Measurements from ENCODE around the gene PINK1.

Gene PINK1

GRCh38 chr1:20626098-20626427 is 7.2 kb upstream of the PINK1 start:
- Histone ChIP-seq H3K4me3 (IDR thresholded peaks at IDR 0.05; ENCODE audit: insufficient read depth, low read depth, low read length) (no peak overlapping the region), H3K27ac (no peak overlapping the region), H4K20me1 (ENCODE audit: insufficient read depth) (no peaks in the 10 kb centered on the region), H3K9ac (no peak overlapping the region), H3K4me2 (no peak overlapping the region), H3K4me1 (ENCODE audit: low read depth, poor library complexity, severe bottlenecking) (no peaks in the 10 kb centered on the region), H3K27me3 (ENCODE audit: insufficient read depth, low read depth) (peaks cover 14% of the 10 kb centered on the region; the same call in 1 of the 2 replicates), H3K79me2 (ENCODE audit: insufficient read depth, low read depth) (no peaks in the 10 kb centered on the region), H2AFZ (ENCODE audit: low read depth) (no peak overlapping the region), H3K36me3 (ENCODE audit: insufficient read depth) (no peaks in the 10 kb centered on the region)
- TF ChIP-seq CTCF (conservative IDR thresholded peaks at IDR 0.05; ENCODE audit: low read depth, low read length), result no peak

DNA sequence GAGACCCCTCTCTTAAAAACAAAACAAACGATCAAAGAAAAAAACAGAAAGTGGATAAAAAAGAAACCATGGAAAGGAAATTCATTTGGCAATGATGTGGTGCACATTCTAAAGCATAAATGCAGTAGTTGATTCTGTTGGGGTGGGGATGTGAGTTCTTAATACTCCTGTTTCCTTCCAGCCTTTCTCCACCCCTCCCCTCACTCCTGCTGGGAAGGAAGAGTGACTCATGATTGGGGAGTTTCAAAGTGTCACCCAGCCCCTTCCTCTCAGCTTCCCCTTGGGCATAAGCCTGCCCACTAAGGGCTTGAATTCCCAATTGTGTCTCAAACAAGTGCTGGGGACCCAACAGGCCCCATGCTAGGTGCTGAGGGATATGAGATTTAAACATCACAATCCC is 6.7 kb upstream of the PINK1 start:
- H3K79me2 ChIP-seq (ENCODE audit: insufficient read depth, low read depth), result no peaks in the 10 kb centered on the region
- no peak overlapping the region for H3K27ac ChIP-seq
- no peak overlapping the region for H3K4me2 ChIP-seq
- peaks cover 14% of the 10 kb centered on the region; the same call in 1 of the 2 replicates for H3K27me3 ChIP-seq (ENCODE audit: insufficient read depth, low read depth)
- no peak for TF ChIP-seq CTCF (conservative IDR thresholded peaks at IDR 0.05; ENCODE audit: low read depth, low read length)
- no peak overlapping the region for H3K4me3 ChIP-seq (IDR thresholded peaks at IDR 0.05; ENCODE audit: insufficient read depth, low read depth, low read length)
- no peaks in the 10 kb centered on the region for H4K20me1 ChIP-seq (ENCODE audit: insufficient read depth)
- H2AFZ ChIP-seq (ENCODE audit: low read depth), result no peak overlapping the region
- H3K4me1 ChIP-seq (ENCODE audit: low read depth, poor library complexity, severe bottlenecking), result no peaks in the 10 kb centered on the region
- no peaks in the 10 kb centered on the region for H3K36me3 ChIP-seq (ENCODE audit: insufficient read depth)
- no peak overlapping the region for H3K9ac ChIP-seq

DNA sequence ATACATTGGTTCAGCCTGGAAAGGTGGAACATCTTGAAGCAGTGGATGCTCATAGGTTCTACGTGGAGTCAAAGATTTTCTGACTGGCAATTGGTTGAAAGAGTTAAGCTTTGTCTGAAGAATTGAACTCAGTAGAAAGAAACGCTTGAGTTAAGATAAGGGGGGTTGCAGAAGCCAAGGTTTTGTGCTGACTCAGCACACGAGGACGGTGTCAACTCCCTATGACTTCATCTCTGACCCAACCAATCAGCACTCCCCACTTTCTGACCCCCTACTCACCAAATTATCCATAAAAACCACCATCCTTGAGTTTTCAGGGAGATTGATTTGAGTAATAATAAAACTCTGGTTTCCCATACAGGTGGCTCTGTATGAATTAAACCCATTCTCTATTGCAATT is 2.5 kb upstream of the PINK1 start:
- H3K4me3 ChIP-seq (IDR thresholded peaks at IDR 0.05; ENCODE audit: insufficient read depth, low read depth, low read length), result no peak overlapping the region
- H3K79me2 ChIP-seq (ENCODE audit: insufficient read depth, low read depth), result no peaks in the 10 kb centered on the region
- H3K4me1 ChIP-seq (ENCODE audit: low read depth, poor library complexity, severe bottlenecking), result peaks cover 15% of the 10 kb centered on the region
- no peak overlapping the region for H3K4me2 ChIP-seq
- peaks cover 10% of the 10 kb centered on the region; the same call in 1 of the 2 replicates for H3K27me3 ChIP-seq (ENCODE audit: insufficient read depth, low read depth)
- no peaks in the 10 kb centered on the region for H4K20me1 ChIP-seq (ENCODE audit: insufficient read depth)
- no peaks in the 10 kb centered on the region for H3K36me3 ChIP-seq (ENCODE audit: insufficient read depth)
- H3K27ac ChIP-seq, result no peak overlapping the region
- TF ChIP-seq CTCF (conservative IDR thresholded peaks at IDR 0.05; ENCODE audit: low read depth, low read length), result no peak
- H3K9ac ChIP-seq, result no peak overlapping the region
- H2AFZ ChIP-seq (ENCODE audit: low read depth), result no peak overlapping the region

GRCh38 chr1:20632386-20632785 is 872 bp upstream of the PINK1 start:
- Histone ChIP-seq H3K4me2 (peak overlapping the region; percentile 69; the same call in 1 of the 2 replicates), H3K4me3 (IDR thresholded peaks at IDR 0.05; ENCODE audit: insufficient read depth, low read depth, low read length) (no peak overlapping the region), H3K79me2 (ENCODE audit: insufficient read depth, low read depth) (no peaks in the 10 kb centered on the region), H2AFZ (ENCODE audit: low read depth) (peak overlapping the region; percentile 66; the same call in 1 of the 2 replicates), H3K36me3 (ENCODE audit: insufficient read depth) (no peaks in the 10 kb centered on the region), H3K9ac (no peak overlapping the region), H4K20me1 (ENCODE audit: insufficient read depth) (no peaks in the 10 kb centered on the region), H3K27ac (no peak overlapping the region), H3K27me3 (ENCODE audit: insufficient read depth, low read depth) (peaks cover 10% of the 10 kb centered on the region; the same call in 1 of the 2 replicates), H3K4me1 (ENCODE audit: low read depth, poor library complexity, severe bottlenecking) (peaks cover 15% of the 10 kb centered on the region)
- no peak for TF ChIP-seq CTCF (conservative IDR thresholded peaks at IDR 0.05; ENCODE audit: low read depth, low read length)

All from KMS-11 (cell line).